IMR-90 (cell line): ENCODE results near the gene FGF2.
"Not testable (repeated sequence)": the region's sequence is repeated elsewhere in the genome, so short reads cannot be mapped to it uniquely, and the experiment has no call there.

ENCODE experiments used
- POLR2A ChIP-seq: IDR thresholded peaks from 2 replicates; pipeline ENCODE4 v1.6.1; 2012; ENCODE audit warnings: mild to moderate bottlenecking, low read depth, low read length
- SMC3 ChIP-seq: fragments of 150-350 bp; IDR thresholded peaks from 2 replicates; pipeline ENCODE4 v1.6.1; 2016; ENCODE audit warnings: low read depth, mild to moderate bottlenecking, antibody characterized with exemption, low read length, moderate library complexity
- TF ChIP-seq, protein P1 (sequence below): conservative IDR thresholded peaks from 2 replicates; pipeline ENCODE4 v1.5.1; 2012; ENCODE audit warnings: mild to moderate bottlenecking, low read depth, low read length, improper control_type of control experiment

DNA sequence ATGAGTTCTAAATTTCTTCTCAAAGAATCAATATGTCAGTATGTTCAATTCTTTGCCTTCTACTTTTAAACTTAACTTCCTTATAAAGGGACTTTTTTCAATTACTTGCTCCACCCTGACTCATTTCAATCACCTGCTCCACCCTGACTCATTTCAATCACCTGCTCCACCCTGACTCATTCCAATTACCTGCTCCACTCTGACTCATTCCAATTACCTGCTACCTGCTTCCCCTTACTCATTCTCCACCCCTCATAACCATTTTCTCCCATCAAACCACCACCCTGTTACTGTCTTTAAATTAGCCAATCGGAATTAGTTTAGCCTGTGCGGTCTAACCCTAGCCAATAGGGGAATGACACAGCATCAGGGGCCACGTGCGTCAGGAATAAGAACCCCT lies 40.3 kb upstream of the FGF2 start:
- TF ChIP-seq, protein P1, sequence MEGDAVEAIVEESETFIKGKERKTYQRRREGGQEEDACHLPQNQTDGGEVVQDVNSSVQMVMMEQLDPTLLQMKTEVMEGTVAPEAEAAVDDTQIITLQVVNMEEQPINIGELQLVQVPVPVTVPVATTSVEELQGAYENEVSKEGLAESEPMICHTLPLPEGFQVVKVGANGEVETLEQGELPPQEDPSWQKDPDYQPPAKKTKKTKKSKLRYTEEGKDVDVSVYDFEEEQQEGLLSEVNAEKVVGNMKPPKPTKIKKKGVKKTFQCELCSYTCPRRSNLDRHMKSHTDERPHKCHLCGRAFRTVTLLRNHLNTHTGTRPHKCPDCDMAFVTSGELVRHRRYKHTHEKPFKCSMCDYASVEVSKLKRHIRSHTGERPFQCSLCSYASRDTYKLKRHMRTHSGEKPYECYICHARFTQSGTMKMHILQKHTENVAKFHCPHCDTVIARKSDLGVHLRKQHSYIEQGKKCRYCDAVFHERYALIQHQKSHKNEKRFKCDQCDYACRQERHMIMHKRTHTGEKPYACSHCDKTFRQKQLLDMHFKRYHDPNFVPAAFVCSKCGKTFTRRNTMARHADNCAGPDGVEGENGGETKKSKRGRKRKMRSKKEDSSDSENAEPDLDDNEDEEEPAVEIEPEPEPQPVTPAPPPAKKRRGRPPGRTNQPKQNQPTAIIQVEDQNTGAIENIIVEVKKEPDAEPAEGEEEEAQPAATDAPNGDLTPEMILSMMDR, result not testable (repeated sequence)
- not testable (repeated sequence) for TF ChIP-seq POLR2A, SMC3
